Hippocampal formation (tissue), 2 donors: Measurements from ENCODE around the gene PPP3CA.
"Not testable (repeated sequence)": the region's sequence is repeated elsewhere in the genome, so short reads cannot be mapped to it uniquely, and the experiment has no call there.

Experiments used
- DNase-seq, 2 donors: peaks; one replicate each; lab custom pipeline; 2025; lab: John Stamatoyannopoulos, UW

The PPP3CA gene

DNA sequence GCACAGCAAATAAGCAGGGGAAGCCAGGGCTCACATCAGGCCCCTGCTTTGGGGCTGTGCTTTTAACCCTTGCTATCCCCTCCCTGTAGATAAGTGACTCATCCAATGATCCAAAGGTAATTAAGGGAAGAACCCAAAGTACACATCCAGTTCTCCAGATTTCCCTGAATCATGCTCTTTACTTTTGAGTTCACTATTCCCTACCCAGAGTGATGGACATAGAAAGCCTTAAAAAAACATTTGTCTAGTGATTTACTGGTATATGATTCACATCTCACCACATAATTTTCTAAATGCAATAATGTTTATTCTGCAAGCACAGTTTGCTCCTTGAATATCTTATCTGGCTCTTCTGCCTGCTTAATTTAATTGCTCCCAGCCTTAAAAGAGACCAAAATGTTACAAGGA is 136.2 kb downstream of the PPP3CA start:
- DNase-seq: no peak

DNA sequence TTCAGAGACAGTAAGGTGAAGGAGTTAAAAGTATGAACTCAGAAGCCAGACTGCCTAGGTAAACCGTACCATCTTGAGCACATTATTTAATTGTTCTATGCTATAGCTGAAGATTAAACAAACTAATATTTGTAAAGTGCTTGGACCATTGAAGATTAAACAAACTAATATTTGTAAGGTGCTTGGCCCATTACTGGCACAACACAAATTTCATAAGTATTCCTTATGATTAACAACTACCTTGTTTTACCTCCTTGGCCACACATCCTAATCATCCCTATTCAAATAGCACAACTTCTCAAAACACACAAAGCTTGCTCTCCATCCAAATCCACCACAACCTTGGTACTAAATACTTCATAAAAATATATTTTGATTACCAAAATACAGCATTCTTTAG is 137.0 kb downstream of the PPP3CA start:
- no peak for DNase-seq

DNA sequence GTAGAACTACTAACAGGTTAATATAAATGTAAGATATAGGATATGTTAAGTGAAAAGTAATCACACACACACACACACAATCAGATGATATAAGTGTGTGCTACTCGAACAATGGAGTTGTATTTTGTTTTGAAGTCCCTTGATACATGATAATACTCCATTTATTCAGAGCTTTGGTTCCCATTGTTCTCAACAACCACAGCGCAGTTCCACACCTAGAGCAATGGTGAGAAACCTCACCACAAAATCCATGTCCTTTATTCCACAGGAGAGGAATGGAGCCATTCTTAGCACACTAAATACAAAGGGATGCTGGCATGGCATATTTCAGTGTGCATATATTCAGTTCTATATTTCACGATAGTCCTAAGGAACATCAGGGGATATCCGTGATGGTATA is 139.2 kb downstream of the PPP3CA start:
- DNase-seq: no peak

DNA sequence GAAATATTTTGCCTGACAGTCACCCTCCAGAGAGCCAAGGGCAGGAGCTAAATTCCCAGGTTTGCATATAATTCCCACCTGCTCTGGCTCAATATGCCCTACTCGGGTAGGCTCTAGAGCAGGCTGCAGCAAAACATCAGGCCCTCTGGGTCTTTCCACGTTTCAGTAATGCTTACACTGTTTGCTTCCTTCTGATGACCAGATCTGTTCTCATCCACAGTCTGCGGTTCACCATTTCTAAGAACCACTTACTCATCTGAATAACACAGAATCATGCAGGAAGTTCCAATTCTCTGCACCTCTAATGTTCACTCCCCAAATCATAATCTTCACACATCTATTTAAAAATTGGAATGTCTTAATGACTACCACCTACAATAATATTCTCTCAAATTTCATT is 141.4 kb downstream of the PPP3CA start:
- DNase-seq: no peak

DNA sequence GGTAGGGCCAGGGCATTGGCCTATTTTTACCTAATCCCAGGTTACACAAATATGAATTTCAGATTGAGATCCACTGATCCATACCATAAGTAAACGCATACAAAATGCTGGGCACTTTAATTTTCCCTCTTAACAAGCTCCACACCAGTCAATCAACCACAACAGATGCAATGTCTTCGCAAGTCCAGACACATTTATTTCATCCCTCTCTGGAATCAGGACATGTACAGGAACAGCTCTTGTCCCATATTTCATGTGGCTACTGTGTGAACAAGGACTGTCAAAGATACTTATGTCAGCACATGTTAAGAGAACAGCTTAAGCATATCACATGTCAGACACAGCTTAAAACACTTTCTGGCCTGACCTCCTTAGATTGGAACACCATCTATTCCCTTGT is 145.9 kb downstream of the PPP3CA start:
- DNase-seq: no peak

DNA sequence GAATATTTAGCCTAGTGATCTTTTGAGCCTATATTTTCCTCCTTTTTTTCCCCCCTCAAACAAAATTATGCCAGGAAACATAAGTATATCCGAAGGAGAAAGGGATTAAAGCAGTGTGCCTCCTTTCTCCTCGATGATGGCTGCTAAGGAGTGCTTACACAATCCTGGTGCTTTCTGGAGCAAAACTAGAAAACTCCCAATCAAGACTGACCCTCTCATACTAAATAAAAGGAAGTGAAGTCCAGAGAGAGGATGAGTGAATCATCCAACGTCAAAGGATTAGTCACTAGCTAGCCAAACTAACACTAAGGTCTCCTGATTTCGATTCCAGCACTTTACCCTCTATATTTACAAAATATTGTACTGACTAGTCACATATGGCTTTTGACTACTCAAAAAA is 146.8 kb downstream of the PPP3CA start:
- DNase-seq: no peak

DNA sequence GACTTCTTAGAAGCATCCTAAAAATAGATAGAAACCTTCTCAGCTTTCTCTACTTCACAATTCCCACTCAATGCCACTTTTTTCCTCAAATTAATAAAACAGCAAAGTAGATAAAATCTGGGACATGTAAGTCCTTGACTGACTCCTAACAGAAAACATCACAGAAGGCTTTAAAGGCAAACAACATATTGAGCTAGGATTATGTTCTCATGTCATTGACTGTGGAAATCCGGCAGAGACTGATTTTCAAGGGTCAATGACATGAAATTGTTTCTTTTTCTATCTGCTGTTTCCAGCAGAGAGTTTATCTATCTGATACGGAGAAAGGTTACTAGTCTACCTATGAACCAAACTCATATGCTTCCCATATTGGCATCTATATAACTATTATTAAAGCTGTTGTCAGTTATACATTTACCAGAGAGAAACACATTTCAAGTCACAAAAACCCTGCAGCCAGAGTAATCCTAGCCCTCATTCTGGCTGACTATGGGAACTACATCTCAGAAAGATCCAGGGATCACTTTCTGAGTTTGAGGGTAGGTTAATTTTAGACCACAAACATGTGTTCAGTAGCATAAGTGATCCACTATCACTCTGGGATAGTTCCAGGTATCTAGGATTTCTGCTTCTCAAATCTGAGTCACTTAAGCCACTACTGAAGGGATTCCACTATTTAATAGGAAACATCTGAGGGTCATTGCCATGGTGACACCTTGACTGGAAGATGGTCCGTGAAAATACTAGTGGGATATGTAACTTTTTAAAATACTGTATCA is 147.6 kb downstream of the PPP3CA start:
- no peak for DNase-seq

DNA sequence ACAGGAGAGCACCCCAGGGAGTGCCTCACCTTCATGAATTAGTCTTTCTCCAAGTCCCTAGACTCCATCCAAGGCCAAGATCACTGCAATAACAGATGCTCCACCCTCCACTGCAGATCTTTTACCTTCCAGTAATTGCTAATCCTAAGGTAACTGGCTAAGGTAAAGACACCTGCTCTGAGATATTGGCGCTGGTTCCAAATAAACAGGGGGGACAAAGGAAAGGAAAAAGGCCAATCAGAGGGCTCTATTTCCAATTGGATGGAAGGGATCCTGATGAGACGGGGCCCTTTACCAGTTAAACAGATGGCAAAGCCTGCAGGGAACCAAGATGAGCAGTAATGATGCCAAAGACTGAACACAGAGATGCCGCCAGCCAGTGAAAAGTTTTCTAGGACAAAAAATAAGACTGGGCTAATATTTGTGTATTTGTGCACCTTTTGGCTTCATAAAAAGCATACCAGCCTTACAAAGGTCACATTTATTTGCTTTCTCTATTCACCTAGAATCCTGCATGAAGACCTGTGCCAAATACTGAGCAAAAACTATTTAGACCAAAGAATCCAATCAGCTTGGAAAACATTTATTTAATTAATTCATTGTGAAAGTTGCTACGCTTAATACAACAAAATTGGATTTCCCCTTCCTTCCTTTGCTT is 148.5 kb downstream of the PPP3CA start:
- no peak for DNase-seq

DNA sequence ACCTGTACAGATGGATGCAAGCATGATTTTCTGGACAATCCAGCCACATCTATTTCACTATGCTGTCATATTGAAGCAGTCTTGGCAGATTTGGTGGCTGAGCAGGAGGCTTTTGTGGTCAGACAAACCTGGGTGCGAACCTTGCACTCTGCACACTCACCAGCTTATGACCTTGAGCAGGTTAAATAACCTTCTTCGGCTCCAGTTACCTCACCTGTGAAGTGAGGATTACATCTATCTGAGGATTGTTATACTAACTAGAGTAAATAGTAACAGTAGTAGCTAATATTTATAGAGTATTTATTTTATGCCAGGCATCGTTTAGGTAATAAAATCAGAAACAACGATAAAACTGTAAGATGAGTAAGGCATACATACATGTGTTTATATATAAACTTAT is 150.0 kb downstream of the PPP3CA start:
- DNase-seq: no peak

DNA sequence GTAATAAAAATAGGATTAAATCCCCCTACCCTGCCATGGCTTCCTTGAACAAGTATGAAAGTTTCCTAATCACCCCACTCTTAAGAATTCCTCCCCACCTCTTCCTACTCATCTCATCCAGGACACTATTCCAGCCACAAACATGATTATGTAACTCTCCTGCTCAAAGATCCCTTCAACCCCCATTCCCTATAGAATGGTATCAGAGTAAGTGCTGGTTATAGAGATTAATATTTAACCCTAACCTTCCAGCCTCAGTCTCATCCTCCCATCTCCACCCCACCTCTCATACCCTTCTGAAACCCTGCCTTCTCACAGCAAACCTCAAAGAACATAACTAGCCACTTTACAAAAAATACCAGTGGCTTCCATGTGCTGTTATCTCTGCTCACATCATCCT is 155.1 kb downstream of the PPP3CA start:
- DNase-seq: no peak

DNA sequence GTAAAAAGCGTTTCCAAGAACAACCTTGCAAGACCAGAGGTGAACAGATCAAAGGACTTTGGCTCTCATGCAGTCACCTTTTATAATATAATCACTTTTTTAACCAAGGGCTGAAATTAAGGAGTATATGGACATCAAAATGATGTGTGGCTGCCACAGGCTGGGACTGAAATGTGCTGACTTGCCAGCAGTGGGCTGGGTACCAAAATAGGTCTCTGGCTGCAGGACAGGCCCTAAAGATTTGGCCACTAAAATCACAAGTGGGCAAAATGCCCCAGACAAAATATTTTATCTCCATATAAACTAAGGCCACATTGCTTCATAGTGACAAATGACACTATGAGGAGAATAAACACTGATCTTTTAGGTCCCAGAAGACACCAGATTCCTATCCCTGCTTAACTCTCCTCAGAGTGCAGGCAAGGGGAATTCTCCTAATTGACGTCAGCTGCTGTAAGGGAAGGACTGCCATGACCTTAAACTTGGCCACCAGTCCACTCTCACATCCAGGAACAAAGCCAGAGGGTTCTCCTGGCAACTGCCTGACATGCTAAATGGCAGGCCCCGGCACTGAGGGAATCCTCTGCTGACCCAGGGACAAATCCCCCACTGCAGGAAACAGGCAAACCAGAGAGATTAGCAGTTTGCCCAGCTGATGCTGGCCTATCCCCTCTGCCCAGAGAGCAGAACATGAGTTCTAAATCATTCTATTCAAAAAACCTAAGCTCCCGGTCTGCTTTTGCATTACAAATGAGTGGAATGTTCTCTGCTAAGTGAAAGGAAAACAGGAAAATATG is 155.8 kb downstream of the PPP3CA start:
- DNase-seq: peak; percentile 40 to 71

DNA sequence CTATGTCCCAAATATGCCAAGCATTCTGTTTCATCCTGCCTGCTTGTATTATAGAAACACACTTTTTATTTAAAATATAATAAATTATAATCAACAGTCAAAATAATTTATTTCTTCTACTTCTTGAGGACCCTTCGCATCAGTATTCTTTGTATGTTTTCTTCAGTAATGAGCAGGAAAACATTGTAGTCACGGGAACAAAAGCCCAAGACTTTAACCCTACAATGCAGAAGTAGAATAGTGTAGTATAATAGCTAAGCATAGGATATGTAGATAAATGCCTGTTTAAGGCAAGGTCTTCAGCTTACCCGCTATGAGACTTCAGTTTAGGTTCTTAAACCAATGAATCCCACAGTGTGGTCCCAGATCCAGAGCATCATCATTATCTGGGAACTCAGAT is 156.6 kb downstream of the PPP3CA start:
- DNase-seq: no peak

DNA sequence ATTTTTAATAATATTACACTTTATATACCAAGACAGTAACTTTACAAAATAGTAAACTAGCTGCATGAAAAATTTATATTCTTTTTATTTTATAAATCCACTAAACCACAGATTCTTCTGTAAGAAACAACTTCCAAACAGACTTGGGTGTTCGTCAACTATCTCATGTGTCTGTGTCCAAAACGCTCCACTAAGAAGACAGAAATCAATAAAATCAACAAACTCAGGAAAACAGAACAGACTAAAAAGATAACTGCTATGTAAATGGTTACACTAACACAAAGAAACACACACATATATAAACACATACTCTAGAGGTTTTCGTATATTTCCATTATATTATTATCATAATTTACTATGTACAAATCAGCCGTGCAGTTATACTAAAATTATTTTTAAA is 158.4 kb downstream of the PPP3CA start:
- DNase-seq: no peak

DNA sequence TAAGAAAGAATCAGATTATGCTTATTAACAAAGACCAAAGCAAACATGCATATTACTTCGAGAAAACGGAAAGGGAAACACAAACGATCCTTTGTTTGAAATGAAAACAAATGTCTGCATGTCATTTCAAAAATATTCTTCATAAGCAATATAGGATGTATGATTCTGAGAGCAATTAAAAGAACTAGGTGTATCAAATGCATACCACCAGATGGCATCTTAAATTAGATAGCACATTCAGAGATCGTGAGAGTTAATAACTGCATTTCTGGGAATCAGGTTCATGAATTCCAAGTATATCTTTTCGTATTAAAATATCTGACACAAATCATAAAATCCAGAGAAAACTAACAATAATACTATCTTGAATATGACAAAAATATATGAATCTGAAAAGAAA is 159.5 kb downstream of the PPP3CA start:
- DNase-seq: peak in 1 of 2 donors; percentile 31

DNA sequence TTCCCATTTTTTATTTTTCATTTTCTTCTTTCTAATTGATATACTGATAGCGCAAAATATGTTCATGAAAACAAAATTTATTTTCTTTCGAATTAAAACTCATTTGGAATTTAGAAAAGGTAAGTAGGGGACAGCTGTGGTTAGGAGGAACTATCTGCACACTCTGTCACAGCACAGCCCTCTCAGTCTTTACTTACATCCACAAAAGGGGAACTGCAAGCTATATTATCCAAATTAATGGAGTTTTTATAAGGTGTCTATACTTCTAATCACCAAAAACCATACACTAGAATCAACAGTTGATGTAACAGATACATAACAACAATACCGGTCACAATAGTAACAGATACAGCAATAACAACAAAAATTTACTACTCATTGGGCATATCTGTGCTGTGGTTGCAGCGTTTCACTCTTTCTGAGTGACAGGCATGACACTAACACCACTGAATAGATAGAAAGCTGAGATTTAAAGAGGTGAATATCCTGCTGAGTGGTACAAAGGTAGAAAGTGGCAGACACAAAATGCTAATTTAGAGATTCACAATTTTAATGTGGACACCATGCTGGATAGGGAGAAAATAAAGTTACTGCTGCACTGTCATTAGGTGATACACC is 160.7 kb downstream of the PPP3CA start:
- no peak for DNase-seq

DNA sequence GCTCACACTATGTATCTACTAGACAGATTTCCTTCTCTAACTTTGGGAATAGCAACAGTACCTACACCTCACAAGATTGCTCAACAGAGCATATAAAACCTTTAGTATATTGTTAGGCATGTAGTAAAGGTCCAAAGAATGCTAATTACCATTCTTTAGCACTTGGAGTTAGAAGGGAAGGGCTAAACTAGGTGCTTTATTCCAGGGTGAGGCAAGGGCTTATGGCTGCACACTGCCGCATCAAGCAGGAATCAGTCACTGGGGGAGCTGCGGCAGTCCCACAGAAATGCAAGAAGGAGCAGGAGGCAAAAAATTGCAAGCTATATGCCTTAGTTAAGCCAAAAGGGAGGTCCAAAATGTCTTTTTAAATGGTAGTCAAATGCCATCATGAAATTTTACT is 162.7 kb downstream of the PPP3CA start:
- no peak for DNase-seq

DNA sequence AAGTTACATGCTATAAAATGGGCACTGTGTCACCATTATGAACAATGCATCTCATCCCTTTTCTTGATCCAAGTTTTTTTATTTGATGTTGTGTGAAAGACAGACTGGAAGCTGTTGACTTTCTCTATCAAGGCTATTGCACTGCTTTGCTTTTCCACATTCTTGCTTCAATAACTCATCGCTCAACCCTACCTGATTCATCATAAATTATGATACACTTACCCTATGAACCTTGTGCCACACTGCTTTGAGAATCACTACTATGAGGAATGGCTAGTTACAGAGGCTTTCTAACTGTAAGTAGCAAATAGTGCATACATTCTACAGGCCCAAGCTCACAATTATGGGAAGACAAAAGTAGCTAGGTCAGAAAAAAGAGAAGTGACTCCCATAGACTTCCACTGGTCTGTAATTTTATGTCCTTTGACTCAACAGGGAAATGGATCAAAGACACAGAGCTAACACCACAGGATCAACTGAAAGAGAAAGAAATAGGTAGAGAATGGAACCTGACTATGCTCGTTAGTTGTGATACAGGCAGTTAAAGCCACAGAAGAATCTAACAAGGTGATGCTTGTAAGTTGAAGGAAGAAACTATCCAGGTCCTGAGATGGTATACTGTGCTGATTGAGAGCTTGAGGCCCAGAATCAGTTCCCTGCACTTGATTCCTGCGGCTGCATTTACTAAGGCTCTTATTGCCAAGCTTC is 163.5 kb downstream of the PPP3CA start:
- no peak for DNase-seq

DNA sequence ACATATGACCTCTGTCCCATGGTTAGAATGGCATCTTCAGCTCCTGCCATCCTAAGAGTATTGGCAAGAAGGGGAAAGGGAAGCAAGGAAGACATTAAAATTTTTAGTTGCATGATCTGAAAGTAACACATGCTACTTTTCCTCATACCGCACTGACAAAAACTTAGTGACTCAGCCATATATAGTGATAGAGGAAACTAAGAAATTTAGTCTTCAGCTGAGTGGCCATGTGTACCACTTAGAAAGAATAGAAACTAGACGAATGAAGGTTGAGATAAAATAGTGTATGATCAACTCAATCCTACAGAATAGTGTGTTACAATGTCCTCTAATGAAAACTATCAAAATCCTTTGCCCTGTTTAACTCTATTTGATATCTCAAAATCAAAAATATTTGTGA is 164.1 kb downstream of the PPP3CA start:
- DNase-seq: no peak

DNA sequence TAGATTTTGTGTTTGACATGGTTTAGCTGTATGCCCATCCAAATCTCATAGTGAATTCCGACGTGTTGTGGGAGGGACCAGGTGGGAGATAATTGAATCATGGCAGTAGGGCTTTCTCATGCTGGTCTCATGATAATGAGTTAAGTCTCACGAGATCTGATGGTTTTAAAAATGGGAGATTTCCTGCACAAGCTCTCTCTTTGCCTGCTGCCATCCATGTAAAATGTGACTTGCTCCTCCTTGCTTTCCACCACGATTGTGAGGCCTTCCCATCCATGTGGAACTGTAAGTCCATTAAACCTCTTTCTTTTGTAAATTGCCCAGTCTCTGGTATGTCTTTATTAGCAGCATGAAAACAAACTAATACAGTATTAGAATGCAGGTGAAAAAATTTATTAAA is 164.6 kb downstream of the PPP3CA start:
- not testable (repeated sequence) for DNase-seq

DNA sequence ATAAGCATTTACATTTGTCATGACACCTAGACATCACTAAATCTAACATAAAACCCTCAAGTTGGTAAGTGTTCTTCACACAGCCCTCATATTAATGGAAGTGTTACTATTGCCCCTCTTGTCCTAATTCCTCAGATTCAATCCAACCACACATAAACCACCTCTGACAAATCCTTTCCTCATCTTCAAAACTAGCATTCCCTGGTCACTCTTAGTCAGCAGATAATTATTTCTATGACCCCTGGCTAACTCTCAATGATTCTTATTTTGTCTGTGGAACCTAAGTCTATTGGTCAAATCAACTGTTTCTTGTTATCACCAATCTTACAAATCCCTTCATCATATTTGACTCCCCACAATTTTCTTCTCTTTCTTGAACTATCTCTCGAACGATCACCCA is 168.6 kb downstream of the PPP3CA start:
- no peak for DNase-seq

DNA sequence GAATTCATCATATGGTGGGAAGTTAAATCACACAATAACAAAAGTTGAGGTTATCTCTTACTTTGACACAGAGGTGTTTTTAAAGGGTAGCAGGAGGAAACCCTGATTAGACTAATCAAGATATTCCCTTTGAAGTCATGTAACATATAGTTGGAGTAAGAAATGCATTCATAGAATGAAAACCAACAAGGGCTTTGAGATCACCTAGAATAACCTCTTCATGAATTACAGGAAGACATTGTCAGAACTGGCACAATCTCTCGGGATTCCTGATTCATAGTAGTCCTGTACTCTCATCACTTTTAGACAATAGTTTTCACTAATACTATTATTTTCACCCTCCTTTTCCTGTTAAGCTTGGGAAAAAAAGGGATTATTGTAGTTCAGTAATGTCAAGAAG is 170.2 kb downstream of the PPP3CA start:
- no peak for DNase-seq
